HG03378 (cell line): Measurements from ENCODE around the gene NAV3.
A peak's percentile ranks its signal among the peaks of the same experiment; 100 is the strongest.

Source experiments
- ATAC-seq: cut with Tn5 transposase; IDR thresholded peaks from one replicate; pipeline ENCODE4 v1.9.1; 2021; ENCODE audit warnings: mild to moderate bottlenecking, moderate library complexity; ENCODE audit not compliant: unreplicated experiment

Gene NAV3

DNA sequence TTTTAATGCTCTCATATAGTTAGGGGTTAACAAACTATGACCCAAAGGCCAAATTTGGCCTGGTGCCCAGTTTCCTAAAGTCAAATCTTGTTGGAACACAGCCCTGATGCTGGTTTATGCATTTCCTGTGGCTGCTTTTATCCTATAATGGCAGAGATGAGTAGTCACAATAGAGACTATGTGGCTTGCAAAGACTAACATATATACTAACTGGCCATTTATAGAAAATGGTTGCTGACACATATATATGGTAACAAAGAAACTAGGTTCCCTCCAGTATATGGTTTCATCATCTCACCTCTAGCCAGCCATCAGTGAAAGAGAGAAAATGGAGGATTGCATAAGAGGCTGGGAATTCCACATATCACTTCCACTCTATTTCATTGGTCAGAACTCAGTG lies 10.8 kb downstream of the NAV3 start:
- no peak for ATAC-seq

DNA sequence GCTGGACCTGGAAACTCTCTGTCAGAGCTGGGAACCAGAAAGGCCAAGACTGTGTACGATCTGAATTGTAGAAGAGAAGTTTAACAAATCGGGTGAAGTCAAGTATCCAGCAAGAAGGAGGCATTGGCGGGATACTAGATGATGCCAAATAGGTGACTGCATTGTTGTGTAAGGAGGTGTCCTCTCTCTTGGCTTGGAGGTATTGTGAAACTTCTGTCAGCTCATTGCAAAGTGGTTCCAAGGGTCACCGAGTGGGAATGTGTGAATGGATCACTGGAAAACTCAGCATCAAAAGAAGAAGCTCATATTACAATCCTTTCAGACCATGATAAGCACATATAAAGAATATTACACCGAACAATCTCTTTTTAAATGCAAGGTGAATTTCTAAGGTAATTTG lies 11.7 kb downstream of the NAV3 start:
- ATAC-seq = no peak

DNA sequence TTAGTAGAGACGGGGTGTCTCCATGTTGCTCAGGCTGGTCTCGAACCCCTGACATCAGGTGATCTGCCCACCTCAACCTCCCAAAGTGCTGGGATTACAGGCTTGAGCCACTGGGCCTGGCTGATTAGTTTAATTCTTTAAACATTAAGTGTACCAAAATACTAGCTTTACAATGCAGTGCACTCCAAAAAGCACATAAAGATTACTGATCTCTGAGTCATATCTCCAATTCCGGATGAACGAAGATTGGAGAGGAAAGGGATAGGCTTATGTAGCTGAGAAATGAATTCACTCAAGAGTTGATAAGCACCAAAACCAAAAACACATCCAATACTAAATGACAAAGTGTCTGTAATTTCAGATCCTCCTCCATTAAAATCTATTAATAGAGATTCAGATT lies 15.1 kb downstream of the NAV3 start:
- ATAC-seq = no peak

DNA sequence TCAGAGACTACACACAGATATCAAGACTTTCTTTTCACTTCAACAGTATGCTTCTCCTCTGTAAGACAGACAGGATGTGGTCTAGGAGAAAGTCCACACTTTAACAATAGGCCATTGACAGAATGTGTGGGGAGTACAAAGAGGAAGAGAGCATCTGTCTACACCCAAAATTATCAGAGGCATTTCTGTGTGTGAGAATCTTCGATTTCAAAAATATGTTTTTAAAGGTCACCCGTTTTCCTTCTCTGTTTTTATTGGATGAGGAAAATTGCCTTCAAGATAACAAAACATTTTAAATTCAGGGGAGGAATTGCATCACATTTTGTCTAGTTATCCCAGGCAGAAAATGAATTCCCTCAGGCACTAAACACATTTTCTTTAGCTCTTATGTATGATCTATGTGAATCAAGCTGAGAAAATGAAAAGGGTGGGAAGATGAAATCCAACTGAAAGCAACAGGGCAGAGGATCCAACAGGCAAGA lies 16.4 kb downstream of the NAV3 start:
- peak; percentile 99 for ATAC-seq

DNA sequence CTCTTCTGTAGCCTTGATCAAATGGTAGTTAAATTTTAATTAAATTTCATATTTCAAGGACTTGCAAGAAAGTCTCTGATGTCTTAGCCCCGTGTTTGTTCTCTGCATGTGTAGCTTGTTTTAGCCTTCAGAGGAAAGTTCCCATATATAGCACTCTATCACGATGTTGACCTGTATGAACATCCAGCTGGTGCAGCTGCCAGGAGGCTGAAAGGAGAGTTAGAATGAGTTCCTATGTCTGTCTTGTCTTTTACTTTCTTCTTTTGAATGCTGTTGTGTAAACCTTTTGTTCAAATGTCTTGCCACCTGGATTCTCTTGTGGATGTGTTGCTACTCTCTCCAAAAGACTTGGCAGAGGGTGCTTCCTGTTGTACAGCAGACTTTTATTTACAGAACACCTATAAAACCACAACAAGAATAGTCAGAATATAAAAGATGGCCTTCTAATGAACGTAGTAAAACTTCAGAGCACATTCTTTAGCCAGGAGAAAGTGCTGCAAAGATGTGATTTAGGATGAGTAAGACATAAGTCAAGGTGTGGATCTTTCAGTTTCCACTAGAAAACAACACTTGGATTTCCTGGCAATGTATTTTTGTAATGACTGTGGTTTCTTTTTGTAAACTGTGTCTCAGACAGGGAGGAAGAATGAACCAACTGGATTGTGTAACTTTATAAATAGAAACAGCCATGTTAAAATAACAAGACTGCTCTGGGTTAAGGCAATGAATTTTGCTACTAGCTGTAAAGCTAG lies 17.2 kb downstream of the NAV3 start:
- ATAC-seq = peak; percentile 28

DNA sequence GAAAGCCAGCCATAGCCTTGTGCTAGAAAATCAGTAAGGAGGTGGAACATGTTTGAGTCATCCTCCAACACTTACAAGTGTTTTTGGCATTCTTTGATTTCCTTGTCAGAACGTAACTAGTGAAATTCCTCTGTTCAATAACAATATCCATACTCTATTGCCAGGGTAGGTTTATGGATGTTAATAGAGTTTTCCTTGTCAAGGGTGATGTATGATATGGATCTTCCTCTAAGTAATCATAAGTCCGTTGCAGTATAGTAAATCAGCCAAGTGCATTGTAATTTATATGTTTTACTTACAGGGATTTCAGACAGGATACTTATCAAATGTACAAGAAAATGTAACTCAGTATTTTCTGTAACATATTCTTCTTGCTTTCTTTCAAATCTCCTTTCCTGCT lies 19.4 kb downstream of the NAV3 start:
- ATAC-seq = no peak

DNA sequence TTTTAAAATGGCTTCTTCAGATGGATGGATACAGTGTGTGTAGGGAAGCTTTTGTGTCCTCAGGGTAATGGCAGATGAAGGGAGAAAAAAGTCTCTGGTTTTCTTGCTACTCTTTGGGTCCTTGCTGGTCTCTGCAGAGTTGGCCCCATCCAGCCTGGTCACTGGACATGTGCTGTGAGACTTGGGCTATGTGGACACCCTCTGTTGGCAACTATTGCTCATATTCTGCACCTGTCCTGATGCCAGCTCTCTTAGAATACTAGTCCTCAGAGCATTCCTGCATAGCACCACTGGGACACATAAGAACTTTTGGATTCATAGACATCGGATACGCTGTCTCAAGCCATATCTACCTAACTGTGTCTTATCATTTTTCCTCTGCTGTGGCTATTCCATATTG lies 20.0 kb downstream of the NAV3 start:
- no peak for ATAC-seq

- ATAC-seq = no peak
Measured at GRCh38 chr12:77855548-77855947, 24.9 kb downstream of the NAV3 start.

- ATAC-seq = no peak
Measured at GRCh38 chr12:77861317-77861716, 30.6 kb downstream of the NAV3 start.

DNA sequence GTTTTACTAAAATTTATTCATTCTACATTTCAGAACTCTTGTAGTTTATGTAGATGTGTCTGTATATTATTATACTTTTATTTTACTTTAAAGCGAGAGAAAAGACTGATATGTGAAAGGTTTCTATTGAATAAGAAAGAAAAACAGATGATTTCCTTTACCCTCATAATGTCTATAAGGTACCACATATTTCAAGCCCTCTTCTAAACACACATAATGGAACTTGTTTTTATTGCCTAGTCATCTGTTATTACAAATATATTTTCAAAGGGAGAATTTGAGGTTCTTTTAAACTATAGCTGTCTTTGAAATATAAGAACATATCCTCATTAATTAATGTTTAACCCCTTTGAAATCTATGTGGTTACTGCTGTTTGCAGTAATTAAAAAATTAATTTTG lies 34.5 kb downstream of the NAV3 start:
- no peak for ATAC-seq

DNA sequence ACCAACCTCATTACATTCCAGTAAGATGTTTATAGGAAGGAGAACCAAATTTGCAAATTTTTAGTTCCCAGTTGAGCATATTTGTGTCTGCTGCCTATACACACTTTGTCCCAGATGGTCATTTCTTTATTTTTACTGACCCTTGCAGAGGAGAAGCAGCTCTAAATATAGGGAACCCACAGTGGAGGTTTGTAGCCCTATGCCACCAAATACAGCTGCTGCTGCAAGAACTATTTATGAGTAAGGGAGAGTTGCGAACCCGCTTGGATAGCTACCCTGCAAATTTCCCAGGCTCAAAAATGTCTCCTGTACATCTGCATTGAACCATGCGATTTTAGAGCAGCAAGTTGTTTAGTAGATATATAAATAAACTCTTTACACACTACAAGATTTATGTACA lies 48.2 kb downstream of the NAV3 start:
- no peak for ATAC-seq

DNA sequence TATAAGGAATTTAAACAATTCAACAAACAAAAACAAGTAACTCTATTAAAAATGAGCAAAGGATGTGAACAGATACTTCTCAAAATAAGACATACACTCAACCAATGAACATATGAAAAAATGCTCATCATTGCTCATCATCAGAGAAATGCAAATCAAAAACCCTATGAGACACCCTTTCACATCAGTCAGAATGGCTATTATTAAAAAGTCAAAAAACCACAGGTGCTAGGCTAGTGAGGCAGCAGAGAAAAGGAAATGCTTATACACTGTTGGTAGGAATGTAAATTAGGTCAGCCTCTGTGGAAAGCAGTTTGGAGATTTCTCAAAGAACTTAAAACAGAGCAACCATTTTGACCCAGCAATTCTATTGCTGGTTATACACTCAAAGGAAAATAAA lies 52.0 kb downstream of the NAV3 start:
- peak; percentile 56 for ATAC-seq

- ATAC-seq = no peak
Measured at GRCh38 chr12:77888611-77889010, 57.9 kb downstream of the NAV3 start.

DNA sequence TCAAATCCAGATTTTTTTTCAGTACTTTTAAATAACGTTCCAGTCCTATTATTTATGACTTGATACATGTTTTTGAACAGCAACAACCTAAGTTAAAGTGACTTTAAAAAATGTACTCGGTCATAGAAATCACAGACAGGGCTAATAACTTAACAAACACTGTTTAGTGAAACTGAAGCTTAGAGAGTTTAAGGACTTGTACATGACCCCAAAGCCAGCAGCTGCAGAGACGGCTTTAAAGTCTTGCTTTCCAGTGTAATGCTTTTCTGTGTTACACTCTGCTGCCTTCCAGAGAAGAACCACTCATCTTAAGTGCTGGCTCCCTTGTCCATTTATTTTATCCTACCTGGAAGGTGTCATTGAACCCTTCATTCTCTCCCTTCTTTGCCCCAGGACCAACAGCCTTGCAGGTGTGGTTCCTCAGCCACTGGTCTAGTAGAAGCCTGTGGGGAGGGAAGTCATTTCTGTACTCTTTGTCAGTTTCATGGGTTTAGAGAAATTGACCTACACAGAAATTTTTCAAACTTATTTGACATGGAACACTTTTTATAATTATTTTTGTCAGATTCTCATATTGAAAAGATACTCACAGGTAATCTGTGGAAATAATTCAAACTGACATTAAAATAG lies 60.9 kb downstream of the NAV3 start:
- no peak for ATAC-seq

GRCh38 chr12:77893918-77894317 lies 63.2 kb downstream of the NAV3 start:
- ATAC-seq = no peak

- no peak for ATAC-seq
Measured at GRCh38 chr12:77894556-77894955, 63.9 kb downstream of the NAV3 start.

DNA sequence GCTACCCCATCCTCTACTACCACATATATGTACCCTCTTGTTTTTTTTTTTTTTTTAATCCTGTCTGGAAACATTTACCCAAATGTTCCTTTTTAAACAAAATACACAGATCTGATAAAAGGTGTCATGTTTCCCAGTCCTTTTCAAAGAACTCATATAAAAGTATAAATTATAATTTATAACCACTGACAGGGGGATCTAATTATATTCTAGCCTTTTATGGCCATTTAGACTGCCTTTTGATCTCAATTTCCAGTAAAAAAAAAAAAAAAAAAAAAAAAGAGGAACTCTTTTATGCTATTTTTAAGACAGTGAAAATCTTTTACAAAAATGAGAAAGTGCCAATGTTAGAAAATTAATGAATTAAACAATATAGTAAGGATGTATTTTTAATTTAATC lies 65.0 kb downstream of the NAV3 start:
- ATAC-seq = no peak

DNA sequence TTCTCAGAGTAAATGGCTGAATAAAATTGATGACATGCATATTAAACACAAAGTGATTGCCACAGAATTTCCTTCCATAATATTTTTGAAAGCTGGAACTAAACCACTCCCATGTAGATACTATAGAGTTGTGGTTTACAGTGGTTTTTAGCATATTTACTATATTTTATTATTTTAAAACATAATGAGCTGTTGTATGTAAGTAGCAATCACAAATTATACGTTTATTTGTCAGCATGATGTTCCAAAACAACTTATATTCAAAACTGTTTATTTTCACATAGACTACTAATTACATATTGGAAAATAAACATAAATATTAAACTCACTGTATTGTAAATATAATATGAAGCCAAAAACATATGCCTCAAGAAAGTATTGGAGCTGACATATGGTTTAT lies 77.2 kb downstream of the NAV3 start:
- no peak for ATAC-seq

- no peak for ATAC-seq
Measured at GRCh38 chr12:77914081-77914488, 83.4 kb downstream of the NAV3 start.

DNA sequence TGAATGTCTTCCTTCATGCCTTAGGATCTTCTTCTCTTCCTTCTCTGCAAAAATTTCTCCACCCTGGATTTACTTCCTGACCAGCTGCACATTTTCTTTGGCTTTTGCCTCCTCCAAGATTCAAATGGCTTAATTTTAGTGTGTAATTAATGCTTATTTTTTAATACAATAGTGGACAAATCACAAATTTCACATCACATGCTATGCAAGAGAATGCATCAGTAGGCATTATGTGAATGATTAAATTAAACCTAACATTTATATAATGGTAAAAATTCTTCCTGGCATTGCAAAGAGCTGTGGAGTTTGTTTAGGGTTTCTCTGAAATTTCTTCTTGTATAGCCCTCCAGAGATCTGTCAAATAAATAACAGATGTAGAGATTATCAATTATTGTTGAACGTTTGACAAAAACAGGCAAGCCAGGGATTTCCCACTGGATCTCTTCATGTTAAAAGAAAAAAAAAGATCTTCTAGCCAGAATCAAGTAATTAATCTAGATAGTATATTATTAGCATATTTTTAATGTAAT lies 84.4 kb downstream of the NAV3 start:
- ATAC-seq = no peak

DNA sequence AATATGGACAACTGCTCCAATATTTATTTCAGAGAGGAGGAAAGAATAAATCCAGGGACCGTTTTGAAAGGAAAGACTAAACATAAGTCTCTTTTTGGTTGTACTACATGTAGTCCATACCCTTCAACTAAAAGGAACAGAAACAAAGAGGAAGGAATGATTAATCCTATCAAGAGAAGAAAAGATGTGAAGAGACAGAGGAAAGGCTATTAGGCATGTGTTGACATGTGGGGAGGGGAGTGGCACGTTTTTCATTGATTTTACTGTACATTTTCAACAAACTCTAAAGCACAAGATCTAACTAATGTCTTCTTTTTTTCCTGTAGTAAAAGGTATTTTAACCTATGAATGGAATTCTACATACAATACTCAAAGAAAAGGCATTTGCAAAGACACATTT lies 85.6 kb downstream of the NAV3 start:
- ATAC-seq = no peak

GRCh38 chr12:77918046-77918445 lies 87.4 kb downstream of the NAV3 start:
- ATAC-seq = no peak
